ENCODE data around the gene NHERF1.

Gene NHERF1

GRCh38 chr17:74750327-74751069 lies 2.1 kb downstream of the NHERF1 start:
- no peak for DNase-seq

GRCh38 chr17:74752415-74752814 lies 4.0 kb downstream of the NHERF1 start:
- no peak for DNase-seq

GRCh38 chr17:74752822-74753401 lies 4.5 kb downstream of the NHERF1 start:
- no peak for DNase-seq

GRCh38 chr17:74754832-74755231 lies 6.4 kb downstream of the NHERF1 start:
- no peak for DNase-seq

- no peak for DNase-seq
Measured at GRCh38 chr17:74755533-74755932, 7.1 kb downstream of the NHERF1 start.

GRCh38 chr17:74756891-74757290 lies 8.5 kb downstream of the NHERF1 start:
- DNase-seq = no peak

GRCh38 chr17:74757502-74757901 lies 9.1 kb downstream of the NHERF1 start:
- no peak for DNase-seq

- DNase-seq = no peak
Measured at GRCh38 chr17:74757931-74758847, 9.8 kb downstream of the NHERF1 start.

- no peak for DNase-seq
Measured at GRCh38 chr17:74758848-74759168, 10.4 kb downstream of the NHERF1 start.

- no peak for DNase-seq
Measured at GRCh38 chr17:74759243-74759801, 10.9 kb downstream of the NHERF1 start.

- no peak for DNase-seq
Measured at GRCh38 chr17:74759941-74760340, 11.5 kb downstream of the NHERF1 start.

- DNase-seq = no peak
Measured at GRCh38 chr17:74760404-74761105, 12.1 kb downstream of the NHERF1 start.

GRCh38 chr17:74761419-74761818 lies 13.0 kb downstream of the NHERF1 start:
- no peak for DNase-seq

- no peak for DNase-seq
Measured at GRCh38 chr17:74761931-74762330, 13.5 kb downstream of the NHERF1 start.

- no peak for DNase-seq
Measured at GRCh38 chr17:74763565-74764387, 15.3 kb downstream of the NHERF1 start.

GRCh38 chr17:74764751-74765286 lies 16.4 kb downstream of the NHERF1 start:
- no peak for DNase-seq

- DNase-seq = no peak
Measured at GRCh38 chr17:74766413-74766812, 18.0 kb downstream of the NHERF1 start.

GRCh38 chr17:74767111-74767516 lies 18.7 kb downstream of the NHERF1 start:
- DNase-seq = no peak

- DNase-seq = no peak
Measured at GRCh38 chr17:74768069-74768762, 19.8 kb downstream of the NHERF1 start.

- no peak for DNase-seq
Measured at GRCh38 chr17:74768763-74769114, 20.3 kb downstream of the NHERF1 start.

- DNase-seq = no peak
Measured at GRCh38 chr17:74769266-74769855, 20.9 kb downstream of the NHERF1 start.
